Measurements from ENCODE around the gene CLK3.

Gene CLK3

GRCh38 chr15:74603789-74604705 lies 11.6 kb upstream of the CLK3 start:
- FAIRE-seq: no peak

- no peak for FAIRE-seq
Measured at GRCh38 chr15:74604983-74605794, 10.4 kb upstream of the CLK3 start.

GRCh38 chr15:74605795-74606150 lies 9.9 kb upstream of the CLK3 start:
- no peak for FAIRE-seq

GRCh38 chr15:74608786-74609185 lies 6.8 kb upstream of the CLK3 start:
- no peak for FAIRE-seq

GRCh38 chr15:74609938-74610301 lies 5.7 kb upstream of the CLK3 start:
- no peak for FAIRE-seq

- FAIRE-seq: no peak
Measured at GRCh38 chr15:74610302-74610951, 5.2 kb upstream of the CLK3 start.

GRCh38 chr15:74611341-74611740 lies 4.3 kb upstream of the CLK3 start:
- no peak for FAIRE-seq

- no peak for FAIRE-seq
Measured at GRCh38 chr15:74611834-74612233, 3.8 kb upstream of the CLK3 start.

- FAIRE-seq: no peak
Measured at GRCh38 chr15:74612677-74613076, 3.0 kb upstream of the CLK3 start.

- FAIRE-seq: no peak
Measured at GRCh38 chr15:74613089-74613952, 2.3 kb upstream of the CLK3 start.

GRCh38 chr15:74613953-74614743 lies 1.5 kb upstream of the CLK3 start:
- no peak for FAIRE-seq

- no peak for FAIRE-seq
Measured at GRCh38 chr15:74614744-74615507, 710 bp upstream of the CLK3 start.

- FAIRE-seq: no peak
Measured at GRCh38 chr15:74616366-74616939, 817 bp downstream of the CLK3 start.

GRCh38 chr15:74616996-74617395 lies 1.4 kb downstream of the CLK3 start:
- FAIRE-seq: no peak

GRCh38 chr15:74618841-74619596 lies 3.4 kb downstream of the CLK3 start:
- FAIRE-seq: no peak

GRCh38 chr15:74619916-74620635 lies 4.4 kb downstream of the CLK3 start:
- no peak for FAIRE-seq

- no peak for FAIRE-seq
Measured at GRCh38 chr15:74620636-74621545, 5.3 kb downstream of the CLK3 start.

- no peak for FAIRE-seq
Measured at GRCh38 chr15:74621546-74621920, 5.9 kb downstream of the CLK3 start.

All from A204.1 (cell line).